Astrocyte (in vitro differentiated cells and primary cell): ENCODE results near the gene TRAP1. TPM values are rescaled to one million over a fixed set of nuclear protein-coding genes. Genes with fewer than 3 reads are reported as not detected.
A peak's percentile ranks its signal among the peaks of the same experiment; 100 is the strongest.

Experiments used
- DNase-seq: peaks from one replicate; pipeline ENCODE4 v3.0.0-alpha.2; 2010; ENCODE audit warnings: low read depth
- FAIRE-seq: peaks from 2 replicates; lab custom pipeline; 2011; peaks lifted over from hg19 to GRCh38; lab: Jason Lieb, UNC
- H2AFZ ChIP-seq: 2 replicates; pipeline ENCODE4 v1.6.0; 2012; ENCODE audit warnings: low read depth, low read length, inconsistent platforms
- H3K27ac ChIP-seq: 2 replicates; pipeline ENCODE4 v1.5.1; 2011; ENCODE audit warnings: low read depth, low read length, inconsistent platforms
- H3K27me3 ChIP-seq: 2 replicates; pipeline ENCODE4 v1.6.0; 2011; ENCODE audit warnings: low read length, inconsistent platforms; ENCODE audit not compliant: insufficient read depth
- H3K36me3 ChIP-seq: 2 replicates; pipeline ENCODE4 v1.5.1; 2011; ENCODE audit warnings: low read length, inconsistent platforms; ENCODE audit not compliant: insufficient read depth
- H3K4me1 ChIP-seq: 2 replicates; pipeline ENCODE4 v1.5.1; 2011; ENCODE audit warnings: low read length, inconsistent platforms; ENCODE audit not compliant: insufficient read depth
- H3K4me2 ChIP-seq: 2 replicates; pipeline ENCODE4 v1.6.0; 2012; ENCODE audit warnings: low read length, inconsistent platforms
- H3K4me3 ChIP-seq: 2 replicates; pipeline ENCODE4 v1.5.1; 2011; ENCODE audit warnings: low read depth, mild to moderate bottlenecking, low read length, inconsistent platforms; ENCODE audit not compliant: insufficient read depth
- H3K79me2 ChIP-seq: 2 replicates; pipeline ENCODE4 v1.6.0; 2012; ENCODE audit warnings: mild to moderate bottlenecking, low read length, inconsistent platforms; ENCODE audit not compliant: insufficient read depth
- H3K9ac ChIP-seq: 2 replicates; pipeline ENCODE4 v1.6.0; 2012; ENCODE audit warnings: mild to moderate bottlenecking, low read length, inconsistent platforms
- H3K9me3 ChIP-seq: 2 replicates; pipeline ENCODE4 v1.5.1; 2012; ENCODE audit warnings: low read depth, mild to moderate bottlenecking, low read length, inconsistent platforms; ENCODE audit not compliant: insufficient read depth
- H4K20me1 ChIP-seq: 2 replicates; pipeline ENCODE4 v1.6.0; 2012; ENCODE audit warnings: low read length, inconsistent platforms; ENCODE audit not compliant: insufficient read depth
- H3K27ac Mint-ChIP-seq: one replicate; pipeline ENCODE4 v1.8.0; 2021; ENCODE audit warnings: mild to moderate bottlenecking, mixed read lengths; ENCODE audit not compliant: unreplicated experiment
- H3K27me3 Mint-ChIP-seq: one replicate; pipeline ENCODE4 v1.8.0; 2021; ENCODE audit warnings: low read depth, mixed read lengths; ENCODE audit not compliant: unreplicated experiment
- H3K36me3 Mint-ChIP-seq: one replicate; pipeline ENCODE4 v1.8.0; 2021; ENCODE audit warnings: low read depth, mixed read lengths; ENCODE audit not compliant: unreplicated experiment
- H3K4me1 Mint-ChIP-seq: one replicate; pipeline ENCODE4 v1.8.0; 2021; ENCODE audit warnings: low read depth, mixed read lengths; ENCODE audit not compliant: unreplicated experiment
- H3K4me3 Mint-ChIP-seq: one replicate; pipeline ENCODE4 v1.8.0; 2021; ENCODE audit warnings: mild to moderate bottlenecking, moderate library complexity, mixed read lengths; ENCODE audit not compliant: unreplicated experiment
- H3K9me3 Mint-ChIP-seq: one replicate; pipeline ENCODE4 v1.8.0; 2021; ENCODE audit warnings: mild to moderate bottlenecking, mixed read lengths; ENCODE audit not compliant: unreplicated experiment
- EZH2 ChIP-seq: IDR thresholded peaks from 2 replicates; pipeline ENCODE4 v1.6.1; 2012; ENCODE audit warnings: mild to moderate bottlenecking, low read length, inconsistent platforms; ENCODE audit not compliant: insufficient read depth
- total RNA-seq: library from RNA; stranded (reverse); gene quantifications from 2 replicates; pipeline ENCODE4 v1.2.1, GENCODE V29; 2021
- TF ChIP-seq, protein P1 (sequence below): IDR thresholded peaks from 2 replicates; pipeline ENCODE4 v1.5.1; 2011; ENCODE audit warnings: low read depth, mild to moderate bottlenecking, inconsistent platforms, low read length, moderate library complexity; ENCODE audit not compliant: insufficient read depth

TRAP1 gene
- total RNA-seq, 1 donor from 2014 or later, result 63.3 TPM

DNA sequence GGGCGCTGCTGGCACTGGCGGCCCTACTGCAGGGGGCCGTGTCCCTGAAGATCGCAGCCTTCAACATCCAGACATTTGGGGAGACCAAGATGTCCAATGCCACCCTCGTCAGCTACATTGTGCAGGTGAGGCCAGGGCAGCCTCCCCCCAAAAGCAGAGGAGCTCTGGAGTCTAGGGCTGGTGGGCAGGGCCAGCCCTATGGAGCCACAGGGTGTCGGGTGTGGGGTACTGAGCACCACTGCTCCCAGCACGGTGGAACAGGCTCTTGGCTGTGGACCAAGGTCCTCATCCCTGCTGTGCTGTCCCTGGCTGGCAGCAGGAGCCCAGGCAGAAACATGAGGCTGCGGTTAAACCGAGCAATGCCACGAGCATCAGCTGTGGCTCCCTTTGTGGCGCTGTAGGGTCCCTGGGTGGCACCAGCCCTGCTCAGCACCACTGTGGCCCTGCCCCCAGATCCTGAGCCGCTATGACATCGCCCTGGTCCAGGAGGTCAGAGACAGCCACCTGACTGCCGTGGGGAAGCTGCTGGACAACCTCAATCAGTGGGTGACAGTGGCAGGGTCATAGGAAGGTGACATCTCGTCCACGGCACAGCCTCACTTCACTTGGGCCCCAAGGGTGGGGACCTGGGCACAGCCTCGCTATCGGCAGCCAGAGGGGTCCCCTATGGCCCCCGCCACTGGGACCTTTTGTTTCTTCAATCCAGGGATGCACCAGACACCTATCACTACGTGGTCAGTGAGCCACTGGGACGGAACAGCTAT is 61.7 kb downstream of the TRAP1 start:
- FAIRE-seq (no peak), DNase-seq (no peak)
- Histone ChIP-seq H3K4me2 (no peak overlapping the region), H2AFZ (no peak overlapping the region), H3K9me3 (no peaks in the 10 kb centered on the region), H3K9ac (no peak overlapping the region), H3K27me3 (no peaks in the 10 kb centered on the region), H3K27ac (no peak overlapping the region), H3K36me3 (peaks cover 16% of the 10 kb centered on the region), H3K4me3 (no peak overlapping the region), H4K20me1 (peaks cover 5% of the 10 kb centered on the region), H3K4me1 (no peaks in the 10 kb centered on the region), H3K79me2 (no peaks in the 10 kb centered on the region)
- Mint-ChIP-seq H3K27ac (no peak overlapping the region), H3K4me3 (no peak overlapping the region), H3K27me3 (no peaks in the 10 kb centered on the region), H3K36me3 (peaks cover 21% of the 10 kb centered on the region), H3K9me3 (no peaks in the 10 kb centered on the region), H3K4me1 (peaks cover 10% of the 10 kb centered on the region)
- TF ChIP-seq, protein P1, sequence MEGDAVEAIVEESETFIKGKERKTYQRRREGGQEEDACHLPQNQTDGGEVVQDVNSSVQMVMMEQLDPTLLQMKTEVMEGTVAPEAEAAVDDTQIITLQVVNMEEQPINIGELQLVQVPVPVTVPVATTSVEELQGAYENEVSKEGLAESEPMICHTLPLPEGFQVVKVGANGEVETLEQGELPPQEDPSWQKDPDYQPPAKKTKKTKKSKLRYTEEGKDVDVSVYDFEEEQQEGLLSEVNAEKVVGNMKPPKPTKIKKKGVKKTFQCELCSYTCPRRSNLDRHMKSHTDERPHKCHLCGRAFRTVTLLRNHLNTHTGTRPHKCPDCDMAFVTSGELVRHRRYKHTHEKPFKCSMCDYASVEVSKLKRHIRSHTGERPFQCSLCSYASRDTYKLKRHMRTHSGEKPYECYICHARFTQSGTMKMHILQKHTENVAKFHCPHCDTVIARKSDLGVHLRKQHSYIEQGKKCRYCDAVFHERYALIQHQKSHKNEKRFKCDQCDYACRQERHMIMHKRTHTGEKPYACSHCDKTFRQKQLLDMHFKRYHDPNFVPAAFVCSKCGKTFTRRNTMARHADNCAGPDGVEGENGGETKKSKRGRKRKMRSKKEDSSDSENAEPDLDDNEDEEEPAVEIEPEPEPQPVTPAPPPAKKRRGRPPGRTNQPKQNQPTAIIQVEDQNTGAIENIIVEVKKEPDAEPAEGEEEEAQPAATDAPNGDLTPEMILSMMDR, result no peak
- TF ChIP-seq EZH2, result no peak

DNA sequence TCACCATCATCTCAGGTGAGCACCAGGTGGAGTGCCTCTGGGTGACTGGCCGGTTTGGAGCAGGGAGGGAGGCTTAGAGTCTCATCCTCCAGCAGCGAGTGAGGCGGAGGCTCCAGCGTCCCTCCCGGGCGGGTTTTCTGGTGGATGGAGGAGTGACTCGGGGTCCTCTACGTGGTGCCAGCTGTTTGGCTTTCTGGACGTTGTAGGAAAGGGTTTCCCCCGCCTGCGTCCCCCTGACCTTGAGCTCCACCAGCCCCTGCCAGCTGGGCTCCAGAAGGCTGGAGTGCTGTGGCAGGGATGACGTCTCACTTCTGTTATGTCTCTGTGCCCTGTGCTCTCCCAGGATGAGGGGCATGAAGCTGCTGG is 62.3 kb downstream of the TRAP1 start:
- peaks cover 21% of the 10 kb centered on the region for H3K36me3 Mint-ChIP-seq
- H3K27ac ChIP-seq, result no peak overlapping the region
- no peaks in the 10 kb centered on the region for H3K27me3 Mint-ChIP-seq
- TF ChIP-seq, protein P1, result no peak
- TF ChIP-seq EZH2, result no peak
- DNase-seq (no peak), FAIRE-seq (no peak)
- peaks cover 5% of the 10 kb centered on the region for H4K20me1 ChIP-seq
- no peaks in the 10 kb centered on the region for H3K79me2 ChIP-seq
- H3K4me1 Mint-ChIP-seq, result peaks cover 10% of the 10 kb centered on the region
- H3K27ac Mint-ChIP-seq, result no peak overlapping the region
- no peak overlapping the region for H2AFZ ChIP-seq
- no peak overlapping the region for H3K4me3 Mint-ChIP-seq
- H3K4me2 ChIP-seq, result no peak overlapping the region
- no peak overlapping the region for H3K4me3 ChIP-seq
- H3K9me3 ChIP-seq, result no peaks in the 10 kb centered on the region
- H3K9me3 Mint-ChIP-seq, result no peaks in the 10 kb centered on the region
- no peaks in the 10 kb centered on the region for H3K27me3 ChIP-seq
- H3K4me1 ChIP-seq, result no peaks in the 10 kb centered on the region
- H3K36me3 ChIP-seq, result peaks cover 16% of the 10 kb centered on the region
- H3K9ac ChIP-seq, result no peak overlapping the region

DNA sequence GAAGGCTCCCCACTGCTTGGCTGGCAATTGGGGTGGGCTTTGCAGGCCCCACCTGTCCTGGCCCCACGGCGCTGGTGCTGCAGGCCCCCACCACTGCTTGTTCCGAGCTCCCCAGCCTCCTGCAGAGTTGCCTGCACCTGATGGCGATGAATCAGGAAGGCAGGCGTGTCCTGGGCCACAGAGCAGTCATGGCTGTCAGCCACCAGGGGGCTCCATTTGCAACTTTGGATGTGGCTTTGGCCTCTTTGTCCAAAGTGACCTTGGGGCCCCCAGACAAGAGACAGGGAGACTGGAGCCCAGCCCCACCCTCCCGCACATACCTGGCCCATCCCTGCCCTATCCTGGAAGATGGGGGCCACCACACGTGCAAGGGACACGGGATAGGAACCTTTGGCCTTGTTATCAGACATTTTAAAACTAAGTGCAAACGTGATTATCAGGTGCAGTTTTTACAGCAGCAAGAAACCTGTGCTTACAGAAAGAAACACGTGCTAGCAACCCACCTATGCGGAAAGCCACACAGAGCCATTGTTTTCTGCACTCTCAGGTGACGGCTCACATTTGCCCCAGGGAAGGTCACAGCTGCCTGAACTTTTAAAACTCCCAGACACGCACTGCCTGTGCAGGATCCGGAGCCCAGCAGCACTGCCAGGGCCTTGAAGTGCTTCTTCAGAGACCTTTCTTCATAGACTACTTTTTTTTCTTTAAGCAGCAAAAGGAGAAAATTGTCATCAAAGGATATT is 62.9 kb downstream of the TRAP1 start, which contains the start of gene DNASE1:
Gene DNASE1 (plus strand): TSS at position 443 of the 743 bp plus-strand sequence. CDS start 683 bp downstream, outside the sequence.
- H3K27ac Mint-ChIP-seq, result no peak within 1 kb of the TSS
- Histone ChIP-seq H3K4me2 (no peak within 1 kb of the TSS), H3K27ac (no peak within 1 kb of the TSS), H2AFZ (no peak within 1 kb of the TSS), H4K20me1 (peaks cover 5% of the 10 kb centered on the region), H3K4me3 (no peak within 1 kb of the TSS), H3K4me1 (no peaks in the 10 kb centered on the region), H3K9ac (no peak within 1 kb of the TSS), H3K27me3 (no peaks in the 10 kb centered on the region), H3K36me3 (peaks cover 16% of the 10 kb centered on the region), H3K9me3 (no peaks in the 10 kb centered on the region), H3K79me2 (no peaks in the 10 kb centered on the region)
- no peak for FAIRE-seq
- peaks cover 6% of the 10 kb centered on the region for H3K4me1 Mint-ChIP-seq
- peaks cover 24% of the 10 kb centered on the region for H3K36me3 Mint-ChIP-seq
- no peaks in the 10 kb centered on the region for H3K27me3 Mint-ChIP-seq
- TF ChIP-seq, protein P1, result peak; percentile 33
- TF ChIP-seq EZH2, result no peak
- H3K9me3 Mint-ChIP-seq, result no peaks in the 10 kb centered on the region
- H3K4me3 Mint-ChIP-seq, result no peak within 1 kb of the TSS
- DNase-seq, result peak; percentile 31
